GM19372 (cell line): ENCODE results near the gene CRMP1.
"Not testable (repeated sequence)": the region's sequence is repeated elsewhere in the genome, so short reads cannot be mapped to it uniquely, and the experiment has no call there.

Source experiments
- ATAC-seq: cut with Tn5 transposase; IDR thresholded peaks from one replicate; pipeline ENCODE4 v1.9.1; 2021; ENCODE audit warnings: mild to moderate bottlenecking, low read depth, moderate library complexity; ENCODE audit not compliant: unreplicated experiment

The CRMP1 gene

GRCh38 chr4:5863461-5864113 is 29.3 kb downstream of the CRMP1 start:
- ATAC-seq, result no peak

GRCh38 chr4:5858020-5858769 is 34.7 kb downstream of the CRMP1 start:
- ATAC-seq, result no peak

- ATAC-seq, result no peak
These were observed 35.7 kb downstream of the CRMP1 start for GRCh38 chr4:5857199-5857598.

- ATAC-seq, result not testable (repeated sequence)
These were observed 36.5 kb downstream of the CRMP1 start for GRCh38 chr4:5856362-5856761.

- ATAC-seq, result no peak
These were observed 38.0 kb downstream of the CRMP1 start for GRCh38 chr4:5854929-5855328.

GRCh38 chr4:5852523-5853202 is 40.2 kb downstream of the CRMP1 start:
- no peak for ATAC-seq

GRCh38 chr4:5851637-5852301 is 41.1 kb downstream of the CRMP1 start:
- no peak for ATAC-seq

GRCh38 chr4:5845035-5845905 is 47.6 kb downstream of the CRMP1 start:
- no peak for ATAC-seq

GRCh38 chr4:5843573-5844530 is 49.0 kb downstream of the CRMP1 start:
- no peak for ATAC-seq

- no peak for ATAC-seq
These were observed 50.4 kb downstream of the CRMP1 start for GRCh38 chr4:5842456-5842855.

GRCh38 chr4:5839751-5840674 is 52.9 kb downstream of the CRMP1 start:
- no peak for ATAC-seq

GRCh38 chr4:5839332-5839731 is 53.6 kb downstream of the CRMP1 start:
- ATAC-seq, result no peak

- ATAC-seq, result not testable (repeated sequence)
These were observed 55.4 kb downstream of the CRMP1 start for GRCh38 chr4:5837483-5837882.

- ATAC-seq, result no peak
These were observed 55.9 kb downstream of the CRMP1 start for GRCh38 chr4:5836943-5837342.

- no peak for ATAC-seq
These were observed 64.9 kb downstream of the CRMP1 start for GRCh38 chr4:5828005-5828391.

- ATAC-seq, result no peak
These were observed 65.5 kb downstream of the CRMP1 start for GRCh38 chr4:5827108-5828004.
